ENCODE data around the gene HBD. TPM values are rescaled to one million over a fixed set of nuclear protein-coding genes. Genes with fewer than 3 reads are reported as not detected.

HBD gene
- total and polyA plus RNA-seq, 9 of the 15 experiments (the other 6 are each of a cell fraction or from before 2014, with no cell fraction given): 11.8 to 169 (median 36.0) TPM

GRCh38 chr11:5234381-5234834, at the start of gene HBD (continued):
- no peak for TF ChIP-seq TAF1 (IDR thresholded peaks at IDR 0.05; ENCODE audit: control insufficient read depth, extremely low read depth, insufficient read depth, low read length, severe bottlenecking)
- no peak for TF ChIP-seq FOXP1 (CRISPR knock-in tag; IDR thresholded peaks at IDR 0.05)
- no peak for TF ChIP-seq ZNF324 (CRISPR knock-in tag; IDR thresholded peaks at IDR 0.05)
- no peak for TF ChIP-seq SIN3B (IDR thresholded peaks at IDR 0.05; ENCODE audit: low read depth)
- TF ChIP-seq HDAC1 (IDR thresholded peaks at IDR 0.05): 0 out of 4 replicates have a peak, but pooled peaks of 1 of the 2 experiments have one; percentile 15
- TF ChIP-seq E2F3 (CRISPR knock-in tag; IDR thresholded peaks at IDR 0.05): no peak
- TF ChIP-seq ZNF143 (CRISPR knock-in tag; IDR thresholded peaks at IDR 0.05): no peak
- TF ChIP-seq KLF10 (CRISPR knock-in tag; IDR thresholded peaks at IDR 0.05): no peak
- TF ChIP-seq MYNN (IDR thresholded peaks at IDR 0.05): no peak
- TF ChIP-seq MYNN (CRISPR knock-in tag; IDR thresholded peaks at IDR 0.05): no peak
- no peak for TF ChIP-seq NFYB (IDR thresholded peaks at IDR 0.05; ENCODE audit: extremely low read depth, insufficient read length)
- TF ChIP-seq TRIM24 (IDR thresholded peaks at IDR 0.05): no peak
- TF ChIP-seq SNIP1 (IDR thresholded peaks at IDR 0.05; ENCODE audit: low read depth): no peak
- TF ChIP-seq, protein P1, sequence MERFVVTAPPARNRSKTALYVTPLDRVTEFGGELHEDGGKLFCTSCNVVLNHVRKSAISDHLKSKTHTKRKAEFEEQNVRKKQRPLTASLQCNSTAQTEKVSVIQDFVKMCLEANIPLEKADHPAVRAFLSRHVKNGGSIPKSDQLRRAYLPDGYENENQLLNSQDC (CRISPR knock-in tag; IDR thresholded peaks at IDR 0.05): no peak
- no peak for TF ChIP-seq ZNF551 (CRISPR knock-in tag; IDR thresholded peaks at IDR 0.05)
- TF ChIP-seq ZKSCAN3 (CRISPR knock-in tag; IDR thresholded peaks at IDR 0.05): no peak
- no peak for TF ChIP-seq HNRNPK (IDR thresholded peaks at IDR 0.05; ENCODE audit: low read depth, low read length, poor library complexity, severe bottlenecking)
- TF ChIP-seq POLR2AphosphoS2 (IDR thresholded peaks at IDR 0.05; ENCODE audit: low read length): no peak
- no peak for TF ChIP-seq ESRRA (IDR thresholded peaks at IDR 0.05; ENCODE audit: borderline replicate concordance, low read depth)
- no peak for TF ChIP-seq ZNF507 (tag; conservative IDR thresholded peaks at IDR 0.05)
- TF ChIP-seq, protein P2, sequence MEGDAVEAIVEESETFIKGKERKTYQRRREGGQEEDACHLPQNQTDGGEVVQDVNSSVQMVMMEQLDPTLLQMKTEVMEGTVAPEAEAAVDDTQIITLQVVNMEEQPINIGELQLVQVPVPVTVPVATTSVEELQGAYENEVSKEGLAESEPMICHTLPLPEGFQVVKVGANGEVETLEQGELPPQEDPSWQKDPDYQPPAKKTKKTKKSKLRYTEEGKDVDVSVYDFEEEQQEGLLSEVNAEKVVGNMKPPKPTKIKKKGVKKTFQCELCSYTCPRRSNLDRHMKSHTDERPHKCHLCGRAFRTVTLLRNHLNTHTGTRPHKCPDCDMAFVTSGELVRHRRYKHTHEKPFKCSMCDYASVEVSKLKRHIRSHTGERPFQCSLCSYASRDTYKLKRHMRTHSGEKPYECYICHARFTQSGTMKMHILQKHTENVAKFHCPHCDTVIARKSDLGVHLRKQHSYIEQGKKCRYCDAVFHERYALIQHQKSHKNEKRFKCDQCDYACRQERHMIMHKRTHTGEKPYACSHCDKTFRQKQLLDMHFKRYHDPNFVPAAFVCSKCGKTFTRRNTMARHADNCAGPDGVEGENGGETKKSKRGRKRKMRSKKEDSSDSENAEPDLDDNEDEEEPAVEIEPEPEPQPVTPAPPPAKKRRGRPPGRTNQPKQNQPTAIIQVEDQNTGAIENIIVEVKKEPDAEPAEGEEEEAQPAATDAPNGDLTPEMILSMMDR (IDR thresholded peaks at IDR 0.05 in 2 of 3, conservative IDR thresholded peaks at IDR 0.05 in 1 of 3; ENCODE audit: insufficient read depth in 2 of 3, low read depth in 1 of 3, low read length in 3 of 3): no peak
- TF ChIP-seq ZNF24 (IDR thresholded peaks at IDR 0.05): peak; percentile 43; the same call in 1 of the 2 replicates
- TF ChIP-seq HINFP (tag; conservative IDR thresholded peaks at IDR 0.05; ENCODE audit: low read depth): no peak
- TF ChIP-seq, protein P3, sequence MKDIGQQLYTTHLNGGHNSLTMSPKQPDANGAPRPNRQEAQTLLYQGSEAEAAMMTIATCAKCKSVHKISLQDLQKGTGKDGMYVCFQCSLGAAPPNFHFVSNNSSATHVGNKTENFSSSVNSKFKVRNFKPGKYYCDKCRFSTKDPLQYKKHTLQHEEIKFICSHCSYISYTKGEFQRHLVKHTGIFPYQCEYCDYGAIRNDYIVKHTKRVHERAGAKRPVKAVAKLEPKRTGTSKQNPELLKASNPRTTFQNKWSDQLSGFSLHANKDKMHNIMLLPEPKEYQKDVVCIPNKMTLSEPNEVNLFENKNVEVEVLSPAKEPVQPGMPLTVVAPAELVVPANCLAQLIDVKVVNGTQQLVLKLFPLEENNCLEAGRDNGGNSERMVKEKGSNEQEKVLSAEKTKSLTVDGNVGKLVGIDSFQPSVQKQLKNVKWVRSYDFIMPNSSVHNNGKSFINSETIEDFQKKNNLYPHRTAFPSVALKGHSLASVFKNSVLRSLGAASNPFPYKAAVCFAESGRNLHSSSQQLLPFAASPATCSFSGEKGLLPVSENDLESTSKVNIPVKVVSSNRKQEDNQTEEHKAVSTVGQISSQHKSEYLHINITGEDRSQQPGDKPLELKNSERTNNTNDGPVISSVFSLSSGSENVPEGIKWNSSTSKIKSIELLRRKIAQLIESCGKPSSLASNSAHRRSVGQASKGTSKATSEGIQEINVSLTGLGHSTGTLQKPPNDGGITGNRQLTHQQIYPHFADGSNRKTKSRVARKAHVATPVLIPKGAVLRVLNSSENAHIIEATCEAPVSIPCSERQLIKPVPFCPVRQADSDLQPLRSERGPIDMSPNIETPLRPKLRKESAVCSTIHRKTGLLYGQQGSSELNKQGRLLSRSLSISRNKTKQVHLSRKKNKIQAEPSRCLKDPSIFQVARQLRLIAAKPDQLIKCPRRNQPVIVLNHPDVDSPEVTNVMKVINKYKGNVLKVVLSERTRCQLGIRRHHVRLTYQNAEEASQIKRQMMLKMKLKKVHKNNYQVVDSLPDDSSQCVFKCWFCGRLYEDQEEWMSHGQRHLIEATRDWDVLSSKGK (CRISPR knock-in tag; IDR thresholded peaks at IDR 0.05): no peak
- peak; percentile 22 for TF ChIP-seq ZFP36 (IDR thresholded peaks at IDR 0.05; ENCODE audit: low read depth, low read length, partially characterized antibody)

Data from K562 (cell line).